HG03103 (cell line): ENCODE measurements around the gene OTOR.

Experiments
- ATAC-seq: cut with Tn5 transposase; IDR thresholded peaks from one replicate; pipeline ENCODE4 v1.9.1; 2021; ENCODE audit warnings: low read depth; ENCODE audit not compliant: unreplicated experiment

OTOR gene

DNA sequence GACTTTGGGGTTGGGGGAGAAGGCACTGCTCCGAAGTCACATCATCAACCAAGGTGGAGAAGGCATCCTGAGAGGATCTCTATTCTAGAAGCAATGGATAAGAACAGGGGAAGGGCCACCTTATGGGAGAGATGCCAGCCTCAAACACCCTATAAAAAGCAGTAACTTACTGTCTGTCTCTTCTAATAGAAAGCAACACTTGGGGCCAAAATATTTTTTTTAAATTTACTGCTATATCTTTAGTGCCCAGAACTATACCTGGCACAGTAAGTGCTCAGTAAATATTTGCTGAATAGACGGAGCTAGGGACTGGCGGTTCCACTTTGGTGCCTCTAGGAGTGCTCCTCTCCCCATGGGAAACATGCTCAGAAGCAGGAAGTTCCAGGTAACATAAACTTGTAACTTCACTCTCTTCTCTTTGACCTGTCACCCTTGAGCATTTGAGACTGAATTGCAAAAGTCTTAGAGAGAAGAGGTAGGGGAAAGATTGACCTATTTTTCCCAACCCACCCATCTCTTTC lies 807 bp upstream of the OTOR start:
- ATAC-seq = no peak

DNA sequence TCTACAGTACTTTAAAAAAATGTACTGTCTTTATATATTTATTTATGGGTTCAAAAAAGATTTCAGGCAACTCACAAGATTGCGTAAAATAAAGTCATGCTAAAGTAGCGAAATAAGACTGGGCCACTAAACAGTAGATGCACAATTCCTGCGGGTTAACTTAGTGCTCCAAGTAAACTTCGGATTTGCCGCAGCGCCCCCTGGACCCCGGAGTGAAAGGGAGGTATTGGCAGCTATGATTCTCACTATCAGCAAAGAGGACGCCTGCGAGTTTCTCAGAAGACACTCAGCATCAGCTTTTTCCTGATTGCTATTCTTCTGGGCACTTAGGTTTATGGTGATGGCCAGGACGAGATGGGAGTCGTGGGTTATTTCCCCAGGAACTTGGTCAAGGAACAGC lies 1.4 kb downstream of the OTOR start:
- ATAC-seq = no peak

DNA sequence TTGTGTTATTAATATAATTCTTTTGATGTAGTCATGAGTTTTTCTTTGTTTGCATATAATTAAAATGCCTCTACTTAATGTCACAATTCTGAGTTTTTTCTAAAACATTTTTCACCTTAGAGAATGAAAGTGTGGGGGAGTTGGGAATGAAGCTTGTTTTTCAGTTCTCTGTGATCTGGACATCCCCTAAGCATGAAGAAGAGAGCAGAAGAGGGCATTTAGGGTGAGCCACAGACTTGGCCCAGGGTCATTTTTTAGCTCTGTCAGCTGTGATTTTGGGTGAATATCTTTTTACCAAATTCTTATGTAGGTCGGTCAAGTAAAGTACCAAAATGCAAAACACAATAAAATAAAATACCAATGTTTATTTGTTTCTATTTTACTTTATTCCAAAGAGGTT lies 3.9 kb downstream of the OTOR start:
- ATAC-seq = no peak

DNA sequence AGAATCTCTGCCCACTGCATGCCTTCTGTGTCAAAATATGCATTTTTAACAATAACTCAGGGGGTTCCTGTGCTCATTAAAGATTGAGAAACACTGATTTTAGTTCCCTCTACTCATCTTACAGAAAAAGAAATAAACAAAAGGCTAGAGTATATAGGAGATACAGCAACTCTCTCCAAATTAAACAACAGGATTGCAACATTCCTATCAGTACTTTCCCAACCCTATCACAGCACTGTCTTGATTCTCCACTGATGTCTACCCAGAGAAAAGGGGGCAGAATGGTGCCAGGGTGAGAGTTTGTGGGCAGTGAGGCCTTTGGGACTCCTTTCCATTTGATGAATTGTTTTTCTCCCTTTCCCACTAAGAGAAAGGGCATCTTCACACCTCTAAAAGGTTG lies 4.7 kb downstream of the OTOR start:
- ATAC-seq = no peak

DNA sequence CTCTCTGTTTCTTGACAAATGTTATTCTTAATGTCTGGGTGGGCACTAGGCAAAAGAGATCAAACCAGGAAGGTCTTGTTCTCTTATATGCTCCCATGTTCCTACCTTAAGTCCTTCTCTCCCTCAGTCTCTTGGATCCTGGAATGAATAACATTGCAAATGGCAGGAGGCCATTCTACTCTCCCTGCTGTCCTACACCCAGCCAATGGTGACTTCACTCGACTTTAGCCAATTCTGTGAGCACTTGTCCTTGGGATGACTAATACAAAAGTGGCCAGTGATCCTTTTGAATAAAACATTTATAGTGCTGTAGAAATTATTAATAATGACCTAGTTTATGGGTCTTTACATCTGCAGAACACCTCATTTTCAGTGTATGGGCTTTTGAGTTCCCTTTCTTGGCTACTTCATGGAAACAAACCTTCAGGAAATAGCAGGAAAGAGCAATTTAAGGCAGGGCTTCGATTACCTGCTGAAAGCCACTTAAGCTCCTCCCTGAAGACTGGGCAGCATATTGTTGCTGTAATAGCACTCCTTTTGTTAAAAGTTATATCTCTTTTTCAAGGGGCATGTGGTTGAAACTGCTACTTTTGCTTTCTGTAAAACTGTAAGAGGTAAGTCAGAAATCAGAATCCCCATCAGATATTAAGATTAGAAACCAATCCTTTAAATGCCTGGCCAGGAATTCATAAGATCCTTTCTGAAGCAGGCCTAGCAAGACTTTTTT lies 10.5 kb downstream of the OTOR start:
- ATAC-seq = no peak

DNA sequence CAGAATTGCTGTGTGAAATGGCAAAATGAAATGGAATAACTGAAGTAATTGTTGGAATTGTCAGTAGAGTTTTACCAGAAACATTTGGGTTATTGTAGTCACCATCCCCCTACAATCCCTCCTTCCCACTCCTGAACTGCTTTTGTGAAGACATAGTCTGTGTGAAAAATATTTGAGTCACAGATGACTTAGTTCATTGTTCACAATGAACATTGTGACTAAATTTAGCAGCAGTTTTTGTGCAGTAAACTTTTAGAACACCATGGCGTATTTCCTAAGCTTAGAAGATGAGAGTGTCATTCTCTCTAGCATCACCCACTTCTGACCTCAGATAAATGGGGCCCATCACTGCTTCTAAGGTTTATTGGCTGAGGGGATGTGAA lies 11.0 kb downstream of the OTOR start:
- ATAC-seq = no peak

DNA sequence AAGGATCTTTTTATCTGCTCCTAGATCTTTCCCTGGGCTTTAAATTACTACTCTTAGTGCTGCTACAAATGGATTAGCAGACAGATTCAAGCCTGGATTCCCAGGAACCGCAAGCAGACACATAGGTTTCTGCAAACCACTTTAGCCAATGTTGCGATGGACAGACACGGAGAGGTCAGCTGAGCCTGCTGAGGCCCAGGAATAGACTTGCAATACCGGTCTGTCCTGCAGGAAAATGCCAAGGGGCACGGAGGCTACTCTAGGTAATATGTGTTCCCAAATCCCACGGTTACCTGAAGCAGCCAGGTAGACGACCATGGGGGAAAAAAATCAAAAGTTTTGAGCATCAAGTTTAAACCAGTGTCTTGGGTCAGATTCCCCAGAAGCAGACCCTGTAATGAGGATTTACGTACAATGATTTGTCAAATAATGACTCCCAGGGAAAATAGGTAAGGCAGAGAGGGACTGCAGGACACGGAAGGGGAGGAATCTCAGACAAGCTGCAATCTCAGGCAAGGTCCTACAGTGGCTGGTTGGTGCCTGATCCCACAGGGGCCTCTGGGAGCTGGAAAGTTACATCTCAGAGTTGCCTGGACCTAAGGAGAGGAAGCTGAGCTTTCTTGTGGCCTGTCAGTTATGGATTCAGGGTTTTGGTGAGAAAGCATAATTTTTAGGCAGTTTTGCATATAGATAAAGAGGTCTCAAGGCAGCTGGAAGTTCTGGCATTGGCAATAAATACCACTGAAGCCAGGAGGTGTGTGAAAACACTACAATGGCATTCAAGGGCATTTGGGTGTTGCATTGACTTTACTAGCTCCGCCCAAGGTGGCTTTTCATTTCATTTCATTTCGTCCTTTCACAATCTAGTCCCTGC lies 12.5 kb downstream of the OTOR start:
- ATAC-seq = no peak

DNA sequence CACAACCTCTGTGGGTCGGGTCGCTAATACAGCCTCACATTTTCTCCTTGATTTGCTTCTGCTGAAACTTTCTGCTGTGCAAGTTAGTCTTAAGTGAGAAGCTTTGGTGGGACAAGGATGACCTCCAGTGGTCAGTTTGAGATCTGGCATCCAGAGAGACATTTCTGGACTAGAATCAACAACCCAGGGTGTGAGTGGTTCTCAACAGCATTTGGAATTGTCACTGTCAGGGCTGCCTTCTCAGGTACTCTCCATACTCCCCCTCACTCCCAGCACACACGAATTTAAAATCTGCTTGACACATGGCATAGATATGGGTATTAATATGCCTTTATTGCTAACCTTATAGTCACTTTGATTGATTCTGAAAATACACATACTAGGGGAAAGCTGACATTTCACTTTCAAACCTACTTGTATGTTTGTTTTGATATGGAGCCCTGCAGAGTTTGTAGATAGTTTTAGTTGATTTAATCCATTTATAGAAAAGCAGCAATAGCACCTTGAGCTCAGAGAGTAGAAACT lies 13.2 kb downstream of the OTOR start:
- ATAC-seq = peak; percentile 59

DNA sequence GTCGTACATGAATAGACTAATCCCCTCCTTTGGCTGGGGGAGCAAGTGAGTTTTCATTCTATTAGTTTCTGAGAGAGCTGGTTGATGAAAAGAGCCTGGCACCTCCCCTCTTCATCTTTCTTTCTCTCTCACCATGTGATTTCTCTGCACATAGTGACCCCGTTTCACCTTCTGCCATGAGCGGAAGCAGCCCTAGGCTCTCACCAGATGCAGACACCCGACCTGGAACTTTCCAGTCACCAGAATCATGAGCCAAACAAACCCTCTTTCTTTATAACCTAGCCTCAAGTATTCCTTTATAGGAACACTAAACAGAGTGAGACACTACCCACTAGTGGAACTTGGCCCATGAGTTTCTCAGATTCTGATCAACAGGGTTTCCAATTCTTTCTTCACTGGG lies 16.4 kb downstream of the OTOR start:
- ATAC-seq = no peak

DNA sequence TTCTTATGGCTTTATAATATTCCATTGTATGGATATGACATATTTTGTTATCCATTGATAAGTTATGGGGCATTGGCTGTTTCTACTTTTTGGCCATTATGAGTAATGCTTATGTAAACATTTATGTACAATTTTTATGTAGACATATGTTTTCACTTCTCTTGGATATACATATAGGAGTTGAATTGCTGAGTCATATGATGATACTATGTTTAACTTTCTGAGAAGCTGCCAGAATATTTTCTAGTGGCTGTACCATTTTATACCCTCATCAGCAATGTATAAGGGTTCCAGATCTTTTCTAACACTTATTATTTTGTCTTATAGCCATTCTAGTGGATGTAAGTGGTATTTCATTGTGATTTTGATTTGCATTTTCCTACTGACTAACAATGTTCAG lies 23.1 kb downstream of the OTOR start:
- no peak for ATAC-seq

DNA sequence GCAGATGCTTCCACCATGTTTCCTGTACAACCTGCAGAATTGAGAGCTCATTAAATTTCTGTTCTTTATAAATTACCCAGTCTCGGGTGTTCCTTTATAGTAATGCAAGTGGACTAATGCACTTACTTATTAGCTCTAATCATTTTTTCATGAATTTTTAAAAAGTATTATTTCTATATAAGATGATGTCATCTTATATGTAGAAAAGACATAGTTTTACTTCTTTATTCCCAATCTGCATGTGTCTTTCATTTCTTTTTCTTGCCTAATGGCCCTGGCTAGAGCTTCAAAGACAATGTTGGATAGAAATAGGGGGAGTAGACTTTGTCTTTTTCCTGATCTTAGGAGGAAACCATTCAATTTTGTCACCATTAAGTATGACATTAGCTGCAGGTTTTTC lies 27.8 kb downstream of the OTOR start:
- ATAC-seq = no peak

DNA sequence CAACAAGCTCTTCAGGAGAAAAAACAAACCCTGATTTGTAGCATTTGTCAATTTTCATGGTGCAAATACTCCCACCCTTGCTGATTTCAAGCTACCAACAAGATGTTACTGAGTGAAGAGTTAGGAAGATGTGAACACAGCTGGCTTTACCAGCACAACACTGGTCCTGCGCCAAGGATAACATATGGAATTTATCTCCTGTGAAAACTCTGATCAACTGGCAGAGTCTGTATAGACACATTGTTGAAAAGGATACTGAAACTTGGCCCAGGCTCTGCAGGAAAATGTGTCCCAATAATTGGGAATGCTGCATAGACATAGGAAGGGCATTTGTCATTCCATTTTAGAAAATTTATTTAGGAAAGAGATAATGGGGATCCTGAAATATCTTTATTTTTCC lies 29.0 kb downstream of the OTOR start:
- no peak for ATAC-seq

DNA sequence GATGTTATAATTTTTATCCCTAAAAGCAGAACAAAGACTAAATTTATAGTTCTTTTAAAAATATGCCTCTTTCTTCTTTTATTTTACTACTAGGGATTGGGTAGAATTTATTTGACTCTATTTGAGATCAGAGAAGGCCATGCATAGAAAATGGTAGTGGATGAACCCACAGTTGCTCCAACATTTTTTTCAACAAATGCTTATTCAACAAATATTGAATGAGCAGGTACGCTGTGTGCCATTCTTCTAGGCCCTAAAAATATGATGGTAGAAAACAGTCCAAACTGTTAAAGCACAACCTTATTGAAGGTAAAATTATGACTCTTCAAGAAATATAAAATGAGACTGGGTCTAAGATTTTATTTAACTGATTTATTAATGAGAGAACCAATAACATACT lies 30.0 kb downstream of the OTOR start:
- no peak for ATAC-seq

DNA sequence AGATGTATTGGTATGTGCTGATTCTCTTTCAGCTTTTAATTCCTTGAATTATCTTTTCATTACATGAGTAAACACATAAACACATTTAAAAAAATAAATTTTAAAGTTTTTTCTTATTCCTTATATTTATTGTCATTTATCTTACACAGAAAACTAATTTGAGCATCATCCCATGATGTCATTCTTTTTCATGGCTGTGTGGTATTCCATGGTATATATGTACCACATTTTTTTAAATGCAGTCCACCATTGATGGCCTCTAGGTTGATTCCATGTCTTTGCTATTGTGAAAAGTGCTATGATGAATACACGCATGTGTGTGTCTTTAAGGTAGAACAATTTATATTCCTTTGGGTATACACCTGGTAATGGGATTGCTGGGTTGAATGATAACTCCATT lies 33.3 kb downstream of the OTOR start:
- no peak for ATAC-seq

DNA sequence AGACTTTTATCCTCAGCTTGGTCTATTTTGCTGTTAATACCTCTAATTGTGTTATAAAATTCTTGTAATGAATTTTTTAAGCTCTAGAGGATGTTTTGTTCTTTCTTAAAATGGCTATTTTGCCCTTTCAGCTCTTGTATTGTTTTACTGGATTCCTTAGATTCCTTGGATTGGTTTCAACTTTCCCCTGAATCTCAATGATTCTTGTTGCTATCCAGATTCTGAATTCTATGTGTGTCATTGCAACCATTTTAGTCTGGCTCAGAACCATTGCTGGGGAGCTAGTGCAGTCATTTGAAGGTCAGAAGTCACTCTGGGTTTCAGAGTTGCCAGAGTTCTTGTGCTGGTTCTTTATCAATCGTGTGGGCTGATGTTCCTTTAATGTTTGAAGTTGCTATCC lies 37.1 kb downstream of the OTOR start:
- no peak for ATAC-seq
